AG09309 (cell line): ENCODE data around the gene FLNC.

Source experiments
- DNase-seq: peaks from one replicate; pipeline ENCODE4 v3.0.0-alpha.2; 2010; ENCODE audit warnings: low read depth
- H3K4me3 ChIP-seq: 2 replicates; pipeline ENCODE4 v1.5.1; 2011; ENCODE audit warnings: mild to moderate bottlenecking, low read depth, low read length, moderate library complexity; ENCODE audit not compliant: control insufficient read depth
- TF ChIP-seq, protein P1 (sequence below): IDR thresholded peaks from 2 replicates; pipeline ENCODE4 v1.5.1; 2011; ENCODE audit warnings: mild to moderate bottlenecking, low read depth, low read length, inconsistent platforms; ENCODE audit not compliant: insufficient read depth, control insufficient read depth; ENCODE audit errors: missing control alignments

FLNC gene

DNA sequence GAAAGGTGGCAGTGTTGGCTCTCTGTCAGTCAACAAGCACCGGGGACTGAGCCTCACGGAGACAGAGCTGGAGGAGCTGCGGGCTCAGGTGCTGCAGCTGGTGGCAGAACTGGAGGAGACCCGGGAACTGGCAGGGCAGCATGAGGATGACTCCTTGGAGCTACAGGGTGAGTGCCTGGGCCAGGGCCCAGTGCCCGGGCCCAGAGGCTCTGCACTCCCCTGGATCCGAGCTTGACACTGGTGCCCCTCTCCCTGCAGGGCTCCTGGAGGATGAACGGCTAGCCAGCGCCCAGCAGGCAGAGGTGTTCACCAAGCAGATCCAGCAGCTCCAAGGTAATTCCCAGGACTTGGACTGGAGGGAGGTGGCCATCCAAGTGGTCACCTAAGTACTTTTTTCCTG is 35.8 kb upstream of the FLNC start:
- DNase-seq = no peak
- no peak overlapping the region for H3K4me3 ChIP-seq
- TF ChIP-seq, protein P1, sequence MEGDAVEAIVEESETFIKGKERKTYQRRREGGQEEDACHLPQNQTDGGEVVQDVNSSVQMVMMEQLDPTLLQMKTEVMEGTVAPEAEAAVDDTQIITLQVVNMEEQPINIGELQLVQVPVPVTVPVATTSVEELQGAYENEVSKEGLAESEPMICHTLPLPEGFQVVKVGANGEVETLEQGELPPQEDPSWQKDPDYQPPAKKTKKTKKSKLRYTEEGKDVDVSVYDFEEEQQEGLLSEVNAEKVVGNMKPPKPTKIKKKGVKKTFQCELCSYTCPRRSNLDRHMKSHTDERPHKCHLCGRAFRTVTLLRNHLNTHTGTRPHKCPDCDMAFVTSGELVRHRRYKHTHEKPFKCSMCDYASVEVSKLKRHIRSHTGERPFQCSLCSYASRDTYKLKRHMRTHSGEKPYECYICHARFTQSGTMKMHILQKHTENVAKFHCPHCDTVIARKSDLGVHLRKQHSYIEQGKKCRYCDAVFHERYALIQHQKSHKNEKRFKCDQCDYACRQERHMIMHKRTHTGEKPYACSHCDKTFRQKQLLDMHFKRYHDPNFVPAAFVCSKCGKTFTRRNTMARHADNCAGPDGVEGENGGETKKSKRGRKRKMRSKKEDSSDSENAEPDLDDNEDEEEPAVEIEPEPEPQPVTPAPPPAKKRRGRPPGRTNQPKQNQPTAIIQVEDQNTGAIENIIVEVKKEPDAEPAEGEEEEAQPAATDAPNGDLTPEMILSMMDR = no peak

DNA sequence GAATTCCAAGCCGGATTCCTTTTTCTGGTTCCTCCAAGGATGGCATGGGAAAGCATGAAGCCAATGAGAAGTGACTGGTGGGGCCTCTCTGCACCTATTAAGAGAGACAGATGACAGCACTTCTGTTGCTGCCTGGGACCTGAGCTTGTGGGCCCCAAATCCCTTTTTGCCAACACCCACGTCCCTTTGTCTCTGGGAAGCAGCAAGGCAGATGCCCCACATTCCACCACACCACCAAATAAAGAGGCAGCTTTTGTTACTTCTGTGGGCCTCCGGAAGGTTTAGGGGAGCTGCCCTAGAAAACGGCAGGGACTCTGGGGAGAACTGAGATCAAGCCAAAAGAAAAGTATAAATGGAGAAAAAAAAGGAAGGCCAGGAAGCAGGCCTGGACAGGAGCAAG is 35.1 kb upstream of the FLNC start:
- no peak overlapping the region for H3K4me3 ChIP-seq
- no peak for DNase-seq
- TF ChIP-seq, protein P1 = no peak

- TF ChIP-seq, protein P1 = no peak
- peak; percentile 8 for DNase-seq
- no peak overlapping the region for H3K4me3 ChIP-seq
These were observed 33.9 kb upstream of the FLNC start for GRCh38 chr7:128796327-128796726.

- DNase-seq = no peak
- TF ChIP-seq, protein P1 = no peak
- no peak overlapping the region for H3K4me3 ChIP-seq
These were observed 30.8 kb upstream of the FLNC start for GRCh38 chr7:128799451-128799850.

DNA sequence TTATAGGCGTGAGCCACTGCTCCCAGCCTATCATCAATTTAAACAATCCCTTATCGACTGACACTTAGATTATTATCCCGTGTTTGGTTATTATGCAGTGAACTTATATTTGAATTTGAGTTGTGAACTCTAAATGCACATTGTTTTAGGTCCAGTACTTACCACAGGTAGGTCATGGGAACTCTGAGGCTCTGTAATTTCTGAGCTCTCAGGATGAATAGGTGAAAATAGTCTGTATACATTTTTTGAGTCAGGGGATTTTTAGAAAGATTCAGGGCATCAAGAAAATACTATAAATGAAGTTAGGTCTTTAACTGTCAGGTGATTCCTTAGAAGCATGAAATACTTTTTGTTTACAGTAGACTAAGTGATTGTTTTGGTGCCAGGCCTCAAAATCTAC is 29.6 kb upstream of the FLNC start:
- no peak overlapping the region for H3K4me3 ChIP-seq
- TF ChIP-seq, protein P1 = no peak
- no peak for DNase-seq

DNA sequence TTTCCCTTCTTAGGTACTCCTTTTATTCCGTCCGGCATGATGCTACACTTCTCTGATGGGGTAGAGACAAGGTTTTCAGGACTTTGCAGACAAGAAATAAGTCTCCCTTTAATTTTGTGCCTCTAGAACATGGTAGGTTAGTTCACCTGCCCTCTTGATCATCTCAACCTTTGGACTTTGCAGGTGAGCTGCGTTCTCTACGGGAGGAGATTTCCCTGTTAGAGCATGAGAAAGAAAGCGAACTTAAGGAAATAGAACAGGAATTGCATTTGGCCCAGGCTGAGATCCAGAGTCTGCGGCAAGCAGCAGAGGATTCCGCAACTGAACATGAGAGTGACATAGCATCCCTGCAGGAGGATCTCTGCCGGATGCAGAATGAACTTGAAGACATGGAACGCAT is 29.2 kb upstream of the FLNC start:
- TF ChIP-seq, protein P1 = no peak
- DNase-seq = no peak
- H3K4me3 ChIP-seq = no peak overlapping the region

DNA sequence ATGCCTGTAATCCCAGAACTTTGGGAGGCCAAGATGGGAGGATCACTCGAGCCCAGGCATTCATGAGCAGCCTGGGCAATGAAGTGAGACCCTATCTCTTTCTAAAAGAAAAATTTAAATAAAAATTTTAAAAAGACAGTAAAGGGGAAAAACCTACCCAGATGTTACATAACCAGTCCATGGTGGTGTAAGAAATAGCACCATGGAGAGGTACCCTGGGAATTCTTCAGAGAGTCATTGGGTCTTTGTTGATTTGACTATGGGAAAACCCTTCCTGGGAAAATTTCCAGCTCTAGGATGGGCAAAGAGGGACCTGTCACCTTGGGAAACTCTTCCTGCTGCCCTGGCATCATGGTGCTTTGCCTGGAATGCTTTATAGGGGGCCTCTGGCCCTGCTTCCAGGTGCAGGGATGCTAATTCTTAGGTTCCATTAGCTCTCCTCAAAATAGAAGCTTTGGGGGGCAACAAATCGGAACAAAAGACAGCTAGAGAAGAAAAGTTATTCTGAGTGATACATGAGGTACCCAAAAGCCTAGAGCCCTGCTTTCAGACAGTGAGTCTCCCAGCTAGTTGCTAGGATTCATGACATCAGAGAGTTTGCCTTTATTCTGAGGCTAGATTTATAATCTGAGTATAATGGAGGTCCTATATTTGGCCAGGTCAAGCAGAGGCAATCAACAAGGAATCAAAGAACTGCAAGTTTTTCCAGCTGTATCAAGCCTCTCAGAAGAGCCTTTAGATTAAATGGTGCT is 28.4 kb upstream of the FLNC start:
- H3K4me3 ChIP-seq = no peak overlapping the region
- TF ChIP-seq, protein P1 = no peak
- DNase-seq = no peak
